ENCODE data around the gene XPO6. TPM values are rescaled to one million over a fixed set of nuclear protein-coding genes. Genes with fewer than 3 reads are reported as not detected.

Gene XPO6
- total RNA-seq, 3 donors from 2014 or later (not counting 1 experiment from before 2014, with no cell fraction given), result 233 to 321 (median 240) TPM

DNA sequence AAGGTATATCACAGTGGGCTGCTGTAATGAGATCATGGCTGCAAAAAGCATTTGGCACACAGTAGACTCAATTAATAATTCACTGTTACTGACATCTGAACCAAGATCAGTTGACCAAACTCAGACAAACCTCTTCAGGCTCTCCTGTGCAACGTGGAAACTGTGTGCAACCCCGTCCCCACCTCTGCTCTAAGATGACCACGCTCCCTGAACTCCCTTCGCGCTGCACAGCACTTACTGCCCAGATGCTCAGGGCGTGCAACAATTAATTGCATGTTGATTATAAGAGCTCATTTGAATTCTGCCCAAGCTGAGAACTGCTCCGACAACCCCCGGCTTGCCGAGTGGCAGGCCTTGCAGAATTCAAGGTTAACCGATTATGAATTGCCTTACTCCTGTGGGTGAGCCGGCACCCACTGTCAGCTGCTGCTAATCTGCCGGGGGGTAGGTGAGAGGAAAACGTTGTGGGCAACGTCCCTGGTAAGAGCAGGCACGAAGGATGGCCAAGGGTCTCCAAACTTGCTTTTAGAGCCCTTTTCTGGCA, 147.0 kb downstream of the XPO6 start:
- 81% methylated on average over 15 of the region's 15 CpGs for WGBS (ENCODE audit: insufficient coverage)
- Mint-ChIP-seq H3K27me3 (ENCODE audit: low read depth in 2 of 2) (peaks cover 36 to 42% of the 10 kb centered on the region in 2 donors), H3K9me3 (no peaks in the 10 kb centered on the region), H3K4me3 (no peak overlapping the region), H3K36me3 (no peaks in the 10 kb centered on the region), H3K27ac (no peak overlapping the region), H3K4me1 (no peaks in the 10 kb centered on the region)
- no peaks in the 10 kb centered on the region for H3K4me1 ChIP-seq (ENCODE audit: control insufficient read depth, insufficient read depth, low read length)
- H3K27ac ChIP-seq (ENCODE audit: low read length), result no peak overlapping the region
- ATAC-seq (no peak), DNase-seq (no peak)
- H3K36me3 ChIP-seq (ENCODE audit: control insufficient read depth, insufficient read depth, low read length), result no peaks in the 10 kb centered on the region
- peaks cover 3% of the 10 kb centered on the region for H3K27me3 ChIP-seq (ENCODE audit: control insufficient read depth, insufficient read depth, low read length)
- intact Hi-C loops (cut with micrococcal nuclease), result no loop called here
- H3K4me3 ChIP-seq (ENCODE audit: low read length), result no peak overlapping the region
- TF ChIP-seq CTCF (IDR thresholded peaks at IDR 0.05), result no peak
- H3K9me3 ChIP-seq (ENCODE audit: control insufficient read depth, insufficient read depth, low read length), result no peaks in the 10 kb centered on the region

GRCh38 chr16:28064150-28064549, 147.6 kb downstream of the XPO6 start:
- Mint-ChIP-seq H3K4me3 (no peak overlapping the region), H3K27me3 (ENCODE audit: low read depth in 2 of 2) (peaks cover 41 to 46% of the 10 kb centered on the region in 2 donors), H3K36me3 (no peaks in the 10 kb centered on the region), H3K9me3 (no peaks in the 10 kb centered on the region), H3K4me1 (no peaks in the 10 kb centered on the region), H3K27ac (no peak overlapping the region)
- Histone ChIP-seq H3K27me3 (ENCODE audit: control insufficient read depth, insufficient read depth, low read length) (peaks cover 3% of the 10 kb centered on the region), H3K36me3 (ENCODE audit: control insufficient read depth, insufficient read depth, low read length) (no peaks in the 10 kb centered on the region), H3K4me1 (ENCODE audit: control insufficient read depth, insufficient read depth, low read length) (no peaks in the 10 kb centered on the region), H3K27ac (ENCODE audit: low read length) (no peak overlapping the region), H3K9me3 (ENCODE audit: control insufficient read depth, insufficient read depth, low read length) (no peaks in the 10 kb centered on the region), H3K4me3 (ENCODE audit: low read length) (no peak overlapping the region)
- DNase-seq, result no peak
- no peak for TF ChIP-seq CTCF (IDR thresholded peaks at IDR 0.05)
- ATAC-seq, result no peak
- intact Hi-C loops (cut with micrococcal nuclease), result no loop called here
- WGBS (ENCODE audit: insufficient coverage), result 53% methylated on average over 3 of the region's 3 CpGs

DNA sequence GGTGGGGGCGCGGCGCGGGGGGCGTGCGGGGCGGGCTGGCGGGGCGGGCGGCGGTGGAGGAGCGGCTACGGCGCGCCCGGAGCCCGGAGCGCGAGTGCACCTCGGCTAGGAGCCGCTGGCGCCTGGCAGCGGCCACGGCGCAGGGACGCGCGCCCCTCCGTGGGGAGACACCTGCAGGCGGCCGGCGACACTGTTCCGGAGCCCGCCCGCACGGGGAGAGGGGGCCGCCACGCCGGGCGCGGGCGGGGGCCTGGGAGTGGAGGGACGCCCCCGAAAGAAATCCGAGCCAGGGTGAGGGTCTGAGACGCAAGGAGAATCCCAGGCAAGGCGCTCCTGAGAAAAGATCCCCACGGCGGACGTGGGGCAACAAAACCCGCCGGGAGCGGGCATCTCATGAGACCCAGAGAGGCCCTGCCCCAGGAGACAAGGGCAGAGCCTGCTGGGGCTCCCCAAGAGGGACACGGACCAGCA, 148.1 kb downstream of the XPO6 start, which contains the start of gene GSG1L:
TSS of gene GSG1L (minus strand) at position 124 of the 471 bp plus-strand sequence. CDS start 290 bp downstream, outside the sequence.
- H3K27me3 Mint-ChIP-seq (ENCODE audit: low read depth in 2 of 2), result peaks cover 45 to 50% of the 10 kb centered on the region in 2 donors
- no peaks in the 10 kb centered on the region for H3K4me1 Mint-ChIP-seq
- no peak for TF ChIP-seq CTCF (IDR thresholded peaks at IDR 0.05)
- no peak for ATAC-seq
- Histone ChIP-seq H3K9me3 (ENCODE audit: control insufficient read depth, insufficient read depth, low read length) (no peaks in the 10 kb centered on the region), H3K4me1 (ENCODE audit: control insufficient read depth, insufficient read depth, low read length) (no peaks in the 10 kb centered on the region), H3K27me3 (ENCODE audit: control insufficient read depth, insufficient read depth, low read length) (peaks cover 3% of the 10 kb centered on the region), H3K36me3 (ENCODE audit: control insufficient read depth, insufficient read depth, low read length) (no peaks in the 10 kb centered on the region), H3K4me3 (ENCODE audit: low read length) (no peak within 1 kb of the TSS), H3K27ac (ENCODE audit: low read length) (no peak within 1 kb of the TSS)
- no peaks in the 10 kb centered on the region for H3K36me3 Mint-ChIP-seq
- H3K4me3 Mint-ChIP-seq, result no peak within 1 kb of the TSS
- 2% methylated on average over 54 of the region's 54 CpGs for WGBS (ENCODE audit: insufficient coverage)
- intact Hi-C loops (cut with micrococcal nuclease), result no loop called here
- H3K9me3 Mint-ChIP-seq, result no peaks in the 10 kb centered on the region
- DNase-seq, result no peak
- no peak within 1 kb of the TSS for H3K27ac Mint-ChIP-seq
